BLaER1 (cell line): ENCODE results near the gene COL5A2.

ENCODE experiments used
- H3K27ac ChIP-seq: shearing (Covaris generic); formaldehyde crosslinking; 2 replicates; pipeline ENCODE4 v1.8.1; 2022
- H3K27me3 ChIP-seq: shearing (Covaris generic); formaldehyde crosslinking; 2 replicates; pipeline ENCODE4 v1.8.1; 2022
- H3K36me3 ChIP-seq: shearing (Covaris generic); formaldehyde crosslinking; 2 replicates; pipeline ENCODE4 v1.8.1; 2022
- H3K4me1 ChIP-seq: shearing (Covaris generic); formaldehyde crosslinking; 2 replicates; pipeline ENCODE4 v1.8.1; 2022
- H3K4me2 ChIP-seq: shearing (Covaris generic); formaldehyde crosslinking; 2 replicates; pipeline ENCODE4 v1.8.1; 2022
- H3K4me3 ChIP-seq: shearing (Covaris generic); formaldehyde crosslinking; 2 replicates; pipeline ENCODE4 v1.8.1; 2022
- H3K9ac ChIP-seq: shearing (Covaris generic); formaldehyde crosslinking; 2 replicates; pipeline ENCODE4 v1.8.1; 2022
- H3K9me3 ChIP-seq: shearing (Covaris generic); formaldehyde crosslinking; 2 replicates; pipeline ENCODE4 v1.8.1; 2022
- H4K20me1 ChIP-seq: shearing (Covaris generic); formaldehyde crosslinking; 2 replicates; pipeline ENCODE4 v1.8.1; 2022
- Cebpa-rat ChIP-seq: shearing (Covaris generic); IDR thresholded peaks from 2 replicates; pipeline ENCODE4 v1.8.1; 2022

COL5A2 gene

GRCh38 chr2:189164746-189165145, 14.8 kb downstream of the COL5A2 start:
- H3K9ac ChIP-seq: no peak overlapping the region
- no peaks in the 10 kb centered on the region for H4K20me1 ChIP-seq
- no peaks in the 10 kb centered on the region for H3K36me3 ChIP-seq
- H3K27ac ChIP-seq: no peak overlapping the region
- no peak overlapping the region for H3K4me3 ChIP-seq
- H3K9me3 ChIP-seq: no peaks in the 10 kb centered on the region
- no peaks in the 10 kb centered on the region for H3K27me3 ChIP-seq
- no peak for TF ChIP-seq Cebpa-rat
- no peak overlapping the region for H3K4me2 ChIP-seq
- H3K4me1 ChIP-seq: no peaks in the 10 kb centered on the region

- Histone ChIP-seq H3K27ac (no peak overlapping the region), H3K4me2 (no peak overlapping the region), H3K4me1 (no peaks in the 10 kb centered on the region)
Measured at GRCh38 chr2:189163889-189164288, 15.7 kb downstream of the COL5A2 start.

GRCh38 chr2:189162566-189162965, 17.0 kb downstream of the COL5A2 start:
- Histone ChIP-seq H3K27me3 (no peaks in the 10 kb centered on the region), H3K4me3 (no peak overlapping the region), H4K20me1 (no peaks in the 10 kb centered on the region), H3K4me1 (no peaks in the 10 kb centered on the region), H3K9ac (no peak overlapping the region), H3K4me2 (no peak overlapping the region), H3K27ac (no peak overlapping the region), H3K36me3 (no peaks in the 10 kb centered on the region), H3K9me3 (no peaks in the 10 kb centered on the region)
- no peak for TF ChIP-seq Cebpa-rat

More at GRCh38 chr2:189163889-189164288, 15.7 kb downstream of the COL5A2 start:
- Histone ChIP-seq H3K36me3 (no peaks in the 10 kb centered on the region), H3K4me3 (no peak overlapping the region), H3K9ac (no peak overlapping the region), H3K9me3 (no peaks in the 10 kb centered on the region), H4K20me1 (no peaks in the 10 kb centered on the region), H3K27me3 (no peaks in the 10 kb centered on the region)
- no peak for TF ChIP-seq Cebpa-rat

GRCh38 chr2:189161894-189162293, 17.7 kb downstream of the COL5A2 start:
- Histone ChIP-seq H4K20me1 (no peaks in the 10 kb centered on the region), H3K27ac (no peak overlapping the region), H3K4me1 (no peaks in the 10 kb centered on the region), H3K27me3 (no peaks in the 10 kb centered on the region), H3K36me3 (no peaks in the 10 kb centered on the region), H3K4me2 (no peak overlapping the region), H3K9ac (no peak overlapping the region), H3K9me3 (no peaks in the 10 kb centered on the region), H3K4me3 (no peak overlapping the region)
- no peak for TF ChIP-seq Cebpa-rat

- H3K36me3 ChIP-seq: no peaks in the 10 kb centered on the region
- H3K9ac ChIP-seq: no peak overlapping the region
- H4K20me1 ChIP-seq: no peaks in the 10 kb centered on the region
- H3K27me3 ChIP-seq: no peaks in the 10 kb centered on the region
- H3K4me3 ChIP-seq: no peak overlapping the region
- no peaks in the 10 kb centered on the region for H3K4me1 ChIP-seq
- no peaks in the 10 kb centered on the region for H3K9me3 ChIP-seq
- no peak overlapping the region for H3K4me2 ChIP-seq
- H3K27ac ChIP-seq: no peak overlapping the region
- no peak for TF ChIP-seq Cebpa-rat
Measured at GRCh38 chr2:189159717-189160116, 19.8 kb downstream of the COL5A2 start.

- no peak overlapping the region for H3K27ac ChIP-seq
- H3K4me3 ChIP-seq: no peak overlapping the region
- no peak overlapping the region for H3K4me2 ChIP-seq
- no peaks in the 10 kb centered on the region for H3K4me1 ChIP-seq
- no peak overlapping the region for H3K9ac ChIP-seq
- TF ChIP-seq Cebpa-rat: no peak
- H3K27me3 ChIP-seq: no peaks in the 10 kb centered on the region
- H3K9me3 ChIP-seq: no peaks in the 10 kb centered on the region
- H4K20me1 ChIP-seq: no peaks in the 10 kb centered on the region
- no peaks in the 10 kb centered on the region for H3K36me3 ChIP-seq
Measured at GRCh38 chr2:189159273-189159672, 20.3 kb downstream of the COL5A2 start.

GRCh38 chr2:189157939-189158338, 21.6 kb downstream of the COL5A2 start:
- no peaks in the 10 kb centered on the region for H4K20me1 ChIP-seq
- H3K27ac ChIP-seq: no peak overlapping the region
- H3K4me1 ChIP-seq: no peaks in the 10 kb centered on the region
- no peaks in the 10 kb centered on the region for H3K9me3 ChIP-seq
- H3K27me3 ChIP-seq: no peaks in the 10 kb centered on the region
- TF ChIP-seq Cebpa-rat: no peak
- H3K9ac ChIP-seq: no peak overlapping the region
- H3K4me3 ChIP-seq: no peak overlapping the region
- H3K36me3 ChIP-seq: no peaks in the 10 kb centered on the region
- H3K4me2 ChIP-seq: no peak overlapping the region

- H3K9me3 ChIP-seq: no peaks in the 10 kb centered on the region
- no peak overlapping the region for H3K27ac ChIP-seq
- H3K4me1 ChIP-seq: no peaks in the 10 kb centered on the region
- no peak overlapping the region for H3K4me3 ChIP-seq
- H3K9ac ChIP-seq: no peak overlapping the region
- H3K27me3 ChIP-seq: no peaks in the 10 kb centered on the region
- TF ChIP-seq Cebpa-rat: no peak
- H4K20me1 ChIP-seq: no peaks in the 10 kb centered on the region
- no peaks in the 10 kb centered on the region for H3K36me3 ChIP-seq
- H3K4me2 ChIP-seq: no peak overlapping the region
Measured at GRCh38 chr2:189157456-189157855, 22.1 kb downstream of the COL5A2 start.

- Histone ChIP-seq H3K9me3 (no peaks in the 10 kb centered on the region), H3K36me3 (no peaks in the 10 kb centered on the region), H3K9ac (no peak overlapping the region), H3K27ac (no peak overlapping the region), H3K4me1 (no peaks in the 10 kb centered on the region), H3K4me3 (no peak overlapping the region), H3K27me3 (no peaks in the 10 kb centered on the region), H4K20me1 (no peaks in the 10 kb centered on the region), H3K4me2 (no peak overlapping the region)
- no peak for TF ChIP-seq Cebpa-rat
Measured at GRCh38 chr2:189155795-189156194, 23.8 kb downstream of the COL5A2 start.

- H3K36me3 ChIP-seq: no peaks in the 10 kb centered on the region
- no peak overlapping the region for H3K4me3 ChIP-seq
- no peak overlapping the region for H3K9ac ChIP-seq
- H3K27ac ChIP-seq: no peak overlapping the region
- TF ChIP-seq Cebpa-rat: no peak
- H3K4me2 ChIP-seq: no peak overlapping the region
- no peaks in the 10 kb centered on the region for H3K4me1 ChIP-seq
- H3K9me3 ChIP-seq: no peaks in the 10 kb centered on the region
- H3K27me3 ChIP-seq: no peaks in the 10 kb centered on the region
- no peaks in the 10 kb centered on the region for H4K20me1 ChIP-seq
Measured at GRCh38 chr2:189153619-189154018, 25.9 kb downstream of the COL5A2 start.

GRCh38 chr2:189152483-189152882, 27.1 kb downstream of the COL5A2 start:
- Histone ChIP-seq H3K4me2 (no peak overlapping the region), H4K20me1 (no peaks in the 10 kb centered on the region), H3K4me1 (no peaks in the 10 kb centered on the region), H3K9ac (no peak overlapping the region), H3K36me3 (no peaks in the 10 kb centered on the region), H3K9me3 (no peaks in the 10 kb centered on the region), H3K27ac (no peak overlapping the region), H3K4me3 (no peak overlapping the region), H3K27me3 (no peaks in the 10 kb centered on the region)
- no peak for TF ChIP-seq Cebpa-rat
